ENCODE measurements around the gene TTC21A. TPM values are rescaled to one million over a fixed set of nuclear protein-coding genes. Genes with fewer than 3 reads are reported as not detected.

The TTC21A gene
- total RNA-seq, 1 experiment from 2014 or later: 1.7 TPM

GRCh38 chr3:39108200-39108710, 775 bp downstream of the TTC21A start:
- H3K27me3 Mint-ChIP-seq (ENCODE audit: low read depth): peaks cover 24% of the 10 kb centered on the region
- H3K27ac Mint-ChIP-seq: peak overlapping the region in 2 of 3 experiments; percentile 29 to 94; a peak in 2 of 7 replicates

More at GRCh38 chr3:39108200-39108710, 775 bp downstream of the TTC21A start:
- Histone ChIP-seq H2BK12ac (ENCODE audit: insufficient read length, low read depth, low read length) (no peak overlapping the region), H2AFZ (ENCODE audit: low read length) (no peak overlapping the region), H3K18ac (ENCODE audit: insufficient read length, low read depth, low read length) (no peak overlapping the region), H3K9me3 (ENCODE audit: control insufficient read depth, low read depth, low read length) (no peaks in the 10 kb centered on the region), H3K4ac (ENCODE audit: low read depth, low read length) (no peak overlapping the region), H2BK15ac (ENCODE audit: low read depth, low read length) (no peak overlapping the region), H4K20me1 (ENCODE audit: control insufficient read depth, insufficient read depth, insufficient read length) (no peaks in the 10 kb centered on the region), H4K91ac (ENCODE audit: insufficient read length, low read depth, low read length) (no peak overlapping the region), H2BK20ac (ENCODE audit: low read depth, low read length, poor library complexity, severe bottlenecking) (no peak overlapping the region), H3K4me2 (ENCODE audit: insufficient read depth, insufficient read length, low read length) (peak overlapping the region; percentile 78), H3K9ac (ENCODE audit: extremely low read depth, insufficient read length, low read length) (no peak overlapping the region), H3K79me1 (ENCODE audit: insufficient read depth, low read depth, low read length, poor library complexity, severe bottlenecking) (no peaks in the 10 kb centered on the region), H3K23ac (ENCODE audit: insufficient read length, low read depth, low read length) (no peak overlapping the region), H2BK5ac (ENCODE audit: insufficient read length, low read length) (no peak overlapping the region), H3K27ac (ENCODE audit: insufficient read length, low read depth, low read length) (no peak overlapping the region), H2BK120ac (ENCODE audit: low read depth, low read length, poor library complexity, severe bottlenecking) (no peak overlapping the region), H3T11ph (ENCODE audit: low read length) (no peak overlapping the region), H4K8ac (replicated peaks; ENCODE audit: insufficient read length, low read depth, low read length) (no peak overlapping the region), H3K14ac (ENCODE audit: insufficient read depth, low read length) (no peak overlapping the region), H4K5ac (ENCODE audit: insufficient read length, low read depth, low read length) (no peak overlapping the region), H3K4me1 (ENCODE audit: insufficient read depth, low read length) (no peaks in the 10 kb centered on the region), H3K79me2 (ENCODE audit: insufficient read depth, low read length) (no peaks in the 10 kb centered on the region; the same call in 1 of the 2 replicates), H3K23me2 (ENCODE audit: insufficient read length, low read depth, low read length, poor library complexity, severe bottlenecking) (peaks cover 15% of the 10 kb centered on the region), H3K27me3 (ENCODE audit: insufficient read depth, low read length) (0 out of 2 replicates have a peak, but pooled peaks cover 4% of the 10 kb centered on the region), H2AK5ac (ENCODE audit: insufficient read length, low read length) (no peak overlapping the region), H3K56ac (ENCODE audit: insufficient read length, low read depth, low read length) (no peak overlapping the region)
- WGBS (ENCODE audit: extremely low coverage, insufficient read length, low lambda C conversion rate): no CpG with 5 or more reads among the region's 2 CpGs
- peaks cover 20 to 21% of the 10 kb centered on the region in 2 experiments for H3K4me1 Mint-ChIP-seq
- TF ChIP-seq CTCF (conservative IDR thresholded peaks at IDR 0.05): no peak
- no peaks in the 10 kb centered on the region for H3K9me3 Mint-ChIP-seq
- peak overlapping the region; percentile 94 for H3K4me3 Mint-ChIP-seq
- peak; percentile 5 for DNase-seq
- H3K36me3 Mint-ChIP-seq (ENCODE audit: insufficient read depth in 1 of 3, low read depth in 3 of 3): no peaks in the 10 kb centered on the region; a peak in 1 of 7 replicates
